HG03575 (cell line): ENCODE measurements around the gene ROPN1.
"Not testable (repeated sequence)": the region's sequence is repeated elsewhere in the genome, so short reads cannot be mapped to it uniquely, and the experiment has no call there.

ENCODE experiments used
- ATAC-seq: cut with Tn5 transposase; IDR thresholded peaks from one replicate; pipeline ENCODE4 v1.9.1; 2021; ENCODE audit not compliant: unreplicated experiment, insufficient number of reproducible peaks, low FRiP score; ENCODE audit errors: extremely low read depth

The ROPN1 gene

DNA sequence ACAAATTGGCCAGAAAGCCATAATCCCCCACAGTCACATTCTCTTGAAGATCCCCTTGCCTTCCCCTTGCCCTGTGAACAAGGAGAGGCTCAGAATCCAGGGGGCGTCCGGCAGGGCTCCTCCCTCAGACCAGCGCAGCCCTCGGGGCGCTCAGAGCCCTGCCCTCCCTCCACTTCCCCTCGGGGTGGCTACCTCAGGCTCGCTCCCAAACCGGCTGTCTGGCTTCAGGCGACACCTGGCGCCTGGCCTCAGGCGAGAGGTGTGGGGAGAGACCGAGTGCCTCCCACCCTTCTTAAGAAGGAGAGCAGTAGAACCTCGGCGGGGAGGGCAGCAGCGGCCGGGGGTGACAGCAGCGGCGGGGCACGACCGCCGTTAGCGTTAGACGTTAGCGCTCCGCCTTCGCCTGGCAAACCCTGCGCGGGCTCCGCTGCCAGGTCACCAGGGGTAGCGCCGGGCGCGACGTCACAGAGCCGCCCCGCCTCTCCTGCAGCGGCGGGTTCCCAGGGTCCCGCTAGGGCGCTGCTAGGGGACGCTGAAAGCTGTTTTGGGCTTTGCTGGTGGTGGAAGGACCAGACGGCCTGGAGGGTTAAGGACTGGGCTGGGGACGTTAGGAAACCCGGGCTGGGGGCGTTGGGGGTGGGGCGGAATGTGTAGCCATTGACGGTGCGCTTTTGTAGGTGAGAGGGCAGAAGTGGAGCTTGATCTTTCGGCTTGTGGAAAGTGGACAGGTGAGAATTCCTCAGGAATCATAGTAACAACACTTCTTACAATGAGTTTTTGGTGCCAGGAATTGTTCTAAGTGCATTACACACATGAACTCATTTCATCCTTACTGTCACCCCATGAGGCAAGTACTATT, at the start of gene ROPN1:
ROPN1 (minus strand) TSS at position 395 of the 859 bp plus-strand sequence. CDS start 11,643 bp downstream, outside the sequence.
- not testable (repeated sequence) for ATAC-seq

- no peak for ATAC-seq
These were observed 49.6 kb upstream of the ROPN1 start for GRCh38 chr3:124041553-124041952.

DNA sequence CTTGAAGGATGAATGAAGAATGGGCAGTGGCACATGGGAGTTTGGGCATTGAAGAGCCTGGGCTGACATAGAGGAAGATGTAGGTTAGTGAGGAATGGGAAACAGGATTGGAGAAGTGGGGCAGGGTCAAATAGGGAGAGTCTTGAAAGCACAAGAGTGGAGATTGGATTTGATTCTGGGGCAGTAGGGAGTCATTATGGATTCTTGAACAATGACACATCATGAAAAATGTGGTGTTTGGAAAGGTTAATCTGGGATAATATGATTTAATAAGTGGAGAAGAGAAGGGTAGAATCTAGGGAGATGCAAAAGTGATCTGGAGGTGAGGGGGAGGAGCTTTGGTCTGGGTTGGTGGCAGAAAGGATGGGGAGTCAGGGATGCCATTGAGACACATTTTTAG, 45.4 kb upstream of the ROPN1 start:
- ATAC-seq, result no peak

DNA sequence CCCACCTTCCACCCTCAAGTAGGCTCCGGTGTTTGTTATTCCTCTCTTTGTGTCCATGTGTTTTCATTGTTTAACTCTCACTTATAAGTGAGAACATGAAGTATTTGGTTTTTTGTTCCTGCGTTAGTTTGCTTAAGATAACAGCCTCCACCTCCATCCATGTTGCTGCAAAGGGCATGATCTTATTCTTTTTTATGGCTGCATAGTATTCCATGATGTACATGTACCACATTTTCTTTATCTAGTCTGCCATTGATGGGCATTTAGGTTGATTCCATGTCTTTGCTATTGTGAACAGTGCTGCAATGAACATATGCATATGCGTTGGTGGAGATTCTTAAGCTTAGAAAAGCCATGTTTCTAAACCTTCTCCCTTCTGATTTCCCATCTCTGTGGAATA, 44.3 kb upstream of the ROPN1 start:
- ATAC-seq, result not testable (repeated sequence)

GRCh38 chr3:124035463-124036121, 43.7 kb upstream of the ROPN1 start:
- no peak for ATAC-seq

- ATAC-seq, result no peak
These were observed 42.9 kb upstream of the ROPN1 start for GRCh38 chr3:124034844-124035152.

DNA sequence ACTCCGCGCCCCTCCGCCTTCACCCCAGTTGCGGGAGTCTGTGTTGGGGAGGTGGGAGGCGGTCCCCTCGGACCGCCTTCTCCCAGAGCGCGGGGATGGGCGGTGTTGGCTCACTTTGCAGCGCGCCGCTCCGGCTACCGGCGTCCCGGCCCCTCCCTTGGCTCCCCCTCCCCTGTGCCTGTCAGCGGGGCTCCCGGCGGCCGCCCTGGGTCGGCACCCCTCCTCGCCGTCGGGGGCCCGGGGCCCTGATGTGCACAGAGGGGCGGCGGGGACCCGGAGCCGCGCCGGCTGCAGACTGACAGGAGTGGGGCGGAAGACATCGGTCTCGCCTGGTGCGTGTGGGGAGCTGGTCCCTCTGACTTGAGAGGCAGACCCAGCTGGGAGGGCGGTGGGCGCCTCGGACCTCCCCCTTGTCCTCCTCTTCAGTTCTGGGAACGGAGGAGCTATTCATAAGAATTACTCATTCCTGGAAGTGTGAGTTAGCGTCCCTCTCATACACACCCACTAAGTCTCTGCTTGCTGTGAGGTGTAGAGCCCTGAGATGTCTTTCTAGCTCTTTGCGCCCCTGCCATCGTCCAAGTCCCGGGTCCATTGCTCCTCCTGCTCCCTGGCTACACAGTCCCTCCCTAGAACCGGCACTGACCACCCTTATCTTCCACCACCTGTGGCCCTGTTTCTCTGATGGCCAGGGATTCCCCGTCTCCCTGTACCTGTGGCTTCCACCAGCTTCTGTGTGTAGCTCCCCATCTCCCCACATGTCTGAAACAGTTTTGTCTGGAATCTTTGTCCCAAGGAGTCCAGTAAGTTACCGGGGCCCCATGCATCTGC, 42.3 kb upstream of the ROPN1 start:
- no peak for ATAC-seq

DNA sequence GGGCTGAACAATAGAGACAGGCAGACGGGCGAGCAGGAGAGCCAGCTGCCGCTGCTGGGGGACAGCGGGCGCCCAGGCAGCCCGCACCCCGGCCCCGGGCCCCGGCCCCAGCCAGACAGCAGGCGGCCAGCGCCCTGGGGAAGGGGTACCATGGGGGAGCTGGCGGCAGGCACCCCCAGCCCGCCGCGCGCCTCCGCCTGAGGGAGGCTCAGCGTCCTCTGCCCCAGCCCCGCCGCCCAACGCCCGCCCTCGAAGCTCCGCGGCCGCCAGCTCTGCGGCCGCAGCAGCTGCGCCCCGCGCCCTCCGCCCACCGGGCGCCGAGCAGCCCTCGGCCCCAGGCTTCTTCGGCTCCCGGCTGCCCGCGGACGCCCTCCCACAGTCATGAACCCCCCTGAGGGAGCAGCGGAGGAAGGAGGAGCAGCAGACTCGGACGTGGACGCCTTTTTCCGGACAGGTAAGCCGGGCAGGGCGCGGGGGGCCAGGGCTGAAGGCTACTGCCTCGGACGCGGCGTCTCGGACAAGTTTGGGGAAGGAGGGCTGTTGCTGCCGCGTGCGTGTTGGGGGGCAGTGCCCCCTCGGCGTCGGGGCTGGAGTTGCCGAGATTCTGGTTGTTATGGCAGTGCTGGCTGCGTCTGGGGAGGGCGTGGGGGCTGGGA, 41.6 kb upstream of the ROPN1 start, which contains the start of gene KALRN:
KALRN (plus strand) TSS at position 10 of the 656 bp plus-strand sequence.
- no peak for ATAC-seq

GRCh38 chr3:124032881-124033359, 41.0 kb upstream of the ROPN1 start:
- ATAC-seq, result no peak

GRCh38 chr3:124032311-124032880, 40.5 kb upstream of the ROPN1 start:
- ATAC-seq, result no peak

DNA sequence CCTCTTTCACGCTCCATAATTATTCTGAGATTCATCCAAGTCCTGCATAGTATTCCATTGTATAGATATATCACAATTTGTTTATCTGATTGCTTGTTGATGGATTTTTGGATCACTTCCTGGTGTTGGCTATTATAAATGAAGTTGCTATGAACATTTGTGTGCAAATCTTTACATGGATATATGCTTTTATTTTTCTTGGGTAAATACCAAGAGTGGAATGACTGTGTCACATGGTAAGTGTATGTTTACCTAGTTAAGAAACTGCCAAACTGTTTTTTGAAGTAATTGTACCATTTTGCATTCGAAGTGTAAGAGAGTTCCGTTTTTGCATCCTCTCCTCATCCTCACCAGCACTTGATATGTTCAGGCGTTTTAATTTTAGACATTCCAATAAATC, 34.6 kb upstream of the ROPN1 start:
- no peak for ATAC-seq

GRCh38 chr3:124023531-124023930, 31.6 kb upstream of the ROPN1 start:
- not testable (repeated sequence) for ATAC-seq

DNA sequence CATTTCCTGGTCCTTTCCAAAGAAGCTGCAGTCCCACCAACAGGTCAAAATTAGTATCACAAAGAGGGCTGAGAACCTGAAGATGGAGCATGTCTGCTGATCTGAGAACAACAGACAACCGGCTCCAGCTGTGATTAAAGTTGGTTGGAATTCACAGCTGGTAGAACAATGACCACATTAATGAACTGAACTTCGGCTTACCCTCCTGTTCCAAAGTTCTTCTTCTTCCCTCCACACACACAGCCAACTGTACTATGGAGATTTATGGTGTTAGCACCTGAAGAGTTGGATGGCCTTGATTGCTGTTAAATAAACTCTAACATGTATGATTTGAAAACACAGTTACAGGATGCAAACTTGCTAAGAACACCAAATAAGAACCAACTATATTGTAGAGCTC, 27.4 kb upstream of the ROPN1 start:
- no peak for ATAC-seq

DNA sequence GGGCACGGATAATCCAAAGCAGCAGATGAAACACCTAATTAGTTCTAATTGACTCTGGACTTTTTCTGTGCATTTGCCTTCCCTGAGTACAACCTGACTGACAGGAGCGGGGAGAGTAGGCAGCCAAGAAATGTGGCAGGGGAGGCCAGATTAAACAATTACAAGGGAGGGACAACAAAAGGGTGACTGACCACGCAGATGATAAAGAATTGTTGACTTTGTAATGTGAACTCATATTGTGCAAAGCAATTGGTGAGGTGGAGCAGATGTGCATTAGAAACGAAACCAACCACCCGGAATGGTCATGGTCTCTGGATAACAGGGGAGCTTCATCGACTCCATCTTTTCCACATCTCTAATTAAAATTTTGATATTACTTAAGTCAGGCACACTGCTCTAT, 25.6 kb upstream of the ROPN1 start:
- not testable (repeated sequence) for ATAC-seq

DNA sequence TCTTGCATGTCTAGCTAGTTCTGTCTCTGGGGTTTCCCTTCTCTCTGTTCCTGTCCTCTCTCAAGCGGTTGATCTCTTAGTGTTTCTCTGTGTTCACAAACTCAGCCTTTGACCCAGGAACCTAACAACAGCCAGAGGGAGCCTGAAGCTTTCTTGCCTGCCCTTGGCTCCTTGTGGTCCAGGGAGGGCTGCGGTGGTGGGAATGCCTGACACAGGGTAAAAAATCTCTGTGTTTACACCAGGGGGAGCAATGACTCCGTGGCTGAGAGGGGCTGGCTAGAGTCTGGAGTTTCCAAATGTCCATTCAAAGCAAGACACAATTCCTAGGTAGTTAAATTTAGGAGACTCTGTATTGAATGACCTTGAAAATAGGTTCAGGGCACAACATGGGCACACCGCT, 24.6 kb upstream of the ROPN1 start:
- not testable (repeated sequence) for ATAC-seq

DNA sequence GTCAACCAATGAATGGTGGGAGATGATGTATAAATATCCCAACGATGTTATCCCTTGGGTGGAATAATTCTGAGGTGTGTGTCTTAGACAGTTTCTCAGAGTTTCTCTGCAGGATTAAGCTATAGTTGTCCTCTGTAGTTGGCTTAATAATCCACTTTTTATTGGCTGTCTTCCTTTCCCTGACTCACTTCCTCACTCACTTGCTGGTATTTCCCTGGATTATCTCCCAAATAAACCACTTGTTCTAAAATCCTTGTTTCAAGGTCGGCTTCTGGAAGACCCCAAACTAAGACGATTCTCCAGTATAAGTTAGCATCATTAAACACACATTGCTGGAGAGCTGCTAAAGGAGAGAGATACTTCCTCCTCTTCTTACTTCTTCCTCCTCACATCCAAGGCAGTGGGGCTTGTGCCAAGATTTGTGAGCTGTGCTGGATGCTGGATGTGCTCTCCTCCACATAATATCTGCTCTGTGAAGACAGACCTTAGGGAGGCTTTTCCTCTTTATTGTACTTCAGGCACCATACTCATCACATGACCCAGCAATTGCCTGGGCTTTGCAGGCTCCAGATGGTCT, 22.5 kb upstream of the ROPN1 start:
- no peak for ATAC-seq

DNA sequence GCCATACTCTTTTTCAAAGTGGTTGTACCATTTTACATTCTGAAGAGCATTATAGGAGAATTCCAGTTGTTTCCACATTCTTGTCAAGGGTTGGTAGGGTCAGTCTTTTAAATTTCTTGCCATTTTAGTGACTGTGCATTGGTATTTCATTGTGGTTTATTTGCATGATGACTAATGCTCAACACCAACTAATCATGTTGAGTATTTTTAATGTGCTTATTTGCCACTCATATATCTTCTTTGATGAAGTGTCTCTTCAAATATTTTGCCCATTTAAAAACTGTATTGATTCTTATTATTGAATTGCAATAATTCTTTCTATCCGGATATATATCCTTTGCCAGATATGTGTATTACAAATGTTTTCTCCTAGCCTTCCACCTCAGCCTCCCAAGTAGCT, 16.4 kb upstream of the ROPN1 start:
- not testable (repeated sequence) for ATAC-seq

- ATAC-seq, result no peak
These were observed 15.3 kb upstream of the ROPN1 start for GRCh38 chr3:124007186-124007585.
